GM18508 (cell line): ENCODE measurements around the gene OTUD3.
"Not testable (repeated sequence)": the region's sequence is repeated elsewhere in the genome, so short reads cannot be mapped to it uniquely, and the experiment has no call there.

ENCODE experiments used
- ATAC-seq: cut with Tn5 transposase; IDR thresholded peaks from one replicate; pipeline ENCODE4 v1.9.1; 2021; ENCODE audit warnings: moderate number of reproducible peaks; ENCODE audit not compliant: insufficient read depth, unreplicated experiment

Gene OTUD3

DNA sequence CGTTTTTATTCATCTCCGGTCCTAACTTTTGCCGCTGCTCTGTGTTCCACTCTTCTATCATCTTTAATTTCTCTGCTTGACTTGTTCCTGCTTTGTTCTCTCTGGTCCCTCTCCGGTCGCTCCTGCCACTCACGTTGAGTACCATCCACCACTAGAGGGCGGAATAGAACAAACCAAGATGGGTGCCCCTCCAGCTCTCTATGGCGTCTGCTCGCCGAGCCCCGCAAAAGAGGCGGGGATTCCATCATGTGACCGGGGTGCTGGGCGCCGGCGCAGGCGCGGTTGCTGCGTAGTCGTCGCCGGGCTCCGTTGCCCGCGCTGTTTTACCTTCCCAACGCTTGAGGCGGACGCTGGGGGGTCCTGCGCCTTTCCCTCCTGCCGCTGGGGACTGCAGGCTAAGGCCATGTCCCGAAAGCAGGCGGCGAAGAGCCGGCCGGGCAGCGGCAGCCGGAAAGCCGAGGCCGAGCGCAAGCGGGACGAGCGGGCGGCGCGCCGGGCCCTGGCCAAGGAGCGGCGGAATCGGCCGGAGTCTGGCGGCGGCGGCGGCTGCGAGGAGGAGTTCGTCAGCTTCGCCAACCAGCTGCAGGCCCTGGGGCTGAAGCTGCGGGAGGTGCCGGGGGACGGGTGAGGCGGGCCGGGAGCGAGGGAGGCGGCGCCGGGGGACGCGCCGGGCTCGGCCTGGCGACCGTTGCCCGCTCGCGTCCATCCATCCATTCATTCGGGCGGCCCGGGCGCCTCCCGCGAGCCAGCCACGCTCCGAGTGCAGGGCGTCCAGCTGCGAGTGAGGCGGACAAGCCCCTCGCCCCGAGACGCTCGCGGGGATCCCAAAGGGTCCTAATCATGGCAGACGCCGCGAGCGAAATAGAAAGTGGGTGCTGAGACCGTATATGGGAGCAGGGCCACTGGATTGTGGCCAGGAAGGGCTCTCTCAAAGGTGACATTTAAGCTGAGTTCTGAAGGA is at the start of gene OTUD3:
OTUD3 (plus strand) TSS at position 285 of the 961 bp plus-strand sequence; CDS start at position 404, 119 bp downstream.
- peak; percentile 78 for ATAC-seq

GRCh38 chr1:19835578-19835977 is 46.6 kb upstream of the OTUD3 start:
- no peak for ATAC-seq

DNA sequence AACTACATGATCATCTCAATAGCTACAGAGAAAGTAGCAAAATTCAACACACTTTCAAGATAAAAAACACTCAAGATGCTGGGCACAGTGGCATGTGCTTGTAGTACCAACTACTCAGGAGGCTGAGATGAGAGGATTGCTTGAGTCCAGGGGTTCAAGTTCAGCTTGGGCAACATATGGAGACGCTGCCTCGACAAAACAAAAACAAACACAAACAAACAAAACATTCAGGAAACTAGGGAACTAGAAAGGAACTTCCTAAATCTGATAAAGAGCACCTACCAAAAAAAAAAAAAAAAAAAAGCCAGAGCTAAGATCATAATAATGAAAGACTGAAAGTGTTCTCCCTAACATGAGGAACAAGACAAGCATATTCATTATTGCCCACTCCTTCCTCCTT is 44.3 kb upstream of the OTUD3 start:
- no peak for ATAC-seq

DNA sequence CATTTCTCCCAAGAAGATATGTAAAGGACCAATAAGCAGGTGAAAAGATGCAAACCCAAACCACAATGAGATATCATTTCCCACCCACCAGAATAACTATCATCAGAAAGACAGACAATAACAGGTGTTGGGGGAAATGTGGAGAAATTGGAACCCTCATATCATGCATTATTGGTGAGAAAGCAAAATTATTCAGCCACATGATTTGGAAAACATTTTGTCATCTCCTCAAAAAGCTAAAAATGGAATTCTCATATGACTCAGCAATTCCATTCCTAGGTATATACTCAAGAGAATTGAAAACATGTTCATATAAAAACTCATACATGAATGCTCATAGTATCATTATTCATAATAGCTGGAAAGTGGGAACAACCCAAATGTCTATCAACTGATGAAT is 42.0 kb upstream of the OTUD3 start:
- ATAC-seq: no peak

- ATAC-seq: no peak
Observed at GRCh38 chr1:19844731-19845495, 37.3 kb upstream of the OTUD3 start.

- ATAC-seq: no peak
Observed at GRCh38 chr1:19845555-19845954, 36.6 kb upstream of the OTUD3 start.

GRCh38 chr1:19846338-19846737 is 35.9 kb upstream of the OTUD3 start:
- ATAC-seq: no peak

- ATAC-seq: not testable (repeated sequence)
Observed at GRCh38 chr1:19847334-19847733, 34.9 kb upstream of the OTUD3 start.

DNA sequence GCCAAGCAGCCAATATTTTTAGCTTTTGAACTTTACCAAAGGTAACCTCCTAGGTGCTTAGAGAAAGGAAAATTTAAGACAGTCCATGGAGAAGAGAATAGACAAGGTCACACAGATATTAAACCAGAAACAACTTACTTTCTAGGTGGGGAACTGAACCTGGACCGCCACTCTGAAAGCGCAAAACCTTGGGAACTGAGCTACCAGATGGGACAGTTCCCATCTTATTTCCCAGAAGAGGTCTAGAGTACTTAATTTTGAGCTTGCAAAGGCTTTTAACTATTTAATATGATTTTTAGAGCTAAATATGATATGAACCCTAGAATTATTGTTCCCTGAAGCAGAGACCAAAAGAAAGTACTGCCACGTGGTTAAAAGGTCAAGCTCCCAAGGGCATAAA is 32.9 kb upstream of the OTUD3 start:
- not testable (repeated sequence) for ATAC-seq

- ATAC-seq: no peak
Observed at GRCh38 chr1:19850214-19850613, 32.0 kb upstream of the OTUD3 start.

- ATAC-seq: no peak
Observed at GRCh38 chr1:19852036-19852435, 30.2 kb upstream of the OTUD3 start.

GRCh38 chr1:19854866-19855265 is 27.3 kb upstream of the OTUD3 start:
- ATAC-seq: no peak

GRCh38 chr1:19858893-19859292 is 23.3 kb upstream of the OTUD3 start:
- ATAC-seq: no peak

- ATAC-seq: no peak
Observed at GRCh38 chr1:19859876-19860275, 22.3 kb upstream of the OTUD3 start.

DNA sequence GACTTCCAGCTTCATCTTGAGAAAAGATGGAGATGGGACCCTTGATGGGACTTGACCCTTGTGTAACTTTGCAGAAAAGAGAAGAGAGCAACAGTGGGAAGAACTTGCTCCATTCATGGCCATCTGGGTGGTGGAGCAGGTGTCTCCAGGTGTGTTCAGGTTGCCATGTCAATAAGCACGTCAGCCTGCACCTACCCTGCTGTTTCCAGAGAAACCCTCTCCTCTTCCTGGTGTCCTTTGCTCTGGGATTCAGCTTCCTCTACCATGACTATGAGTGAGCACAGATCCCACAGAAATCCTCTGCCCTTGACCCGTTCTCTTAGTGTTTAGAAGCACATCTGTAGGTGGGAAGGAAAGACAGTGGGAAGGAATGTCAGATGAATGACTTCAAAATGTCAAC is 21.8 kb upstream of the OTUD3 start:
- ATAC-seq: no peak

GRCh38 chr1:19861034-19861433 is 21.2 kb upstream of the OTUD3 start:
- ATAC-seq: no peak

- no peak for ATAC-seq
Observed at GRCh38 chr1:19861842-19862530, 20.2 kb upstream of the OTUD3 start.

GRCh38 chr1:19862944-19863343 is 19.3 kb upstream of the OTUD3 start:
- no peak for ATAC-seq

- no peak for ATAC-seq
Observed at GRCh38 chr1:19864570-19865160, 17.5 kb upstream of the OTUD3 start.

DNA sequence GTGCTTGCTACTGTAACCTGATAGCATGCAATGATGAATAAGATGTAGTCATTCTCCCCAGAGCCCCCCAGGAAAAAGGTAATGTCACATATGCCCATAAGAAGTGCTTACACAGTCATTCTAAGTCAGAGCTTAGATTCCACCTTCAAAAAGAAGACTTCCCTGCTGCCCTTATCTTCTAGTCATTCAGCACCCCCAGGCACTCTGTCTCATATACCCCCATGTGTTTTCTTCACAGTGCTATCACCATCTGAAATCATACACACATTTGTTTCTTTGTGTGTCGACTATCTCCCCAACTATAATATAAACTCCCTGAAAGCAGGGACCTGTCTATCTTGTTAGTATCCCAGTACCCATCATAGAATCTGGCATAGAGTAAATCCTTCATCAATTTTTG is 16.2 kb upstream of the OTUD3 start:
- no peak for ATAC-seq
